GM12874 (cell line): ENCODE measurements around the gene SCN2A.

Experiments used
- CTCF ChIP-seq: IDR thresholded peaks from 2 replicates; pipeline ENCODE4 v1.5.1; 2011; ENCODE audit warnings: low read depth, mild to moderate bottlenecking, control low read depth, low read length, moderate library complexity; ENCODE audit not compliant: insufficient read depth

The SCN2A gene

DNA sequence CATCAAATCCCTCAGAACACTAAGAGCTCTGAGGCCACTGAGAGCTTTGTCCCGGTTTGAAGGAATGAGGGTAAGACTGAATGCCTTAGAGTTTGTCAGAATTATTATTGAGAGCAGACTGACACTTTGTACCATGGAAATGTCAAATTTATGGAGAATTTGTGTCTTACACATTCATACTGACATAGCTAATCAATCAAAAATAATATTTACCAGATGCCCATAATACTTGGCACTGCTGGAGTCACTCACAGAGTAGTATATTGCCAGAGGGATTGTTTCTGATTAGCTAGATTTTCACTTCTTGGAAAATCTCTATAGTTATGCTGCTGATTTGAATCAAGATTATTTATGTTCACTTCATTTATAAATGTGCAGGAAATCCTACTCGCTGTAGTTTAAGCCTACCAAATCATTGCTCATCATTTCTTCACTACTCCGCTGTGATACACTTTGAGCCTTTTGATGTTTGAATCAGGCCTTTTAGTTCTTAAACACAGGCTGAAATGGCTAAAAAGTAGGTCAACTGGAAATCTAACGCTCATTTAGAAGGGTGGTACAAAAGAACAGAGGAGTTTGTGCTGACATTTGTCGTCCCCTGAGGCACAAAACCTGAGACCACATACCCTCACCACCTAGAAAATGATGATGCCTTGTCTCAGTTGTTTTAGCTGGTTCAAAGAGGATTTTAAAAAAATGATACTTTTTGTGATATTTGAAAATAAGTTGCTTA is 134.2 kb downstream of the SCN2A start:
- no peak for TF ChIP-seq CTCF

- TF ChIP-seq CTCF: no peak
These were observed 137.4 kb downstream of the SCN2A start for GRCh38 chr2:165376571-165376975.

- TF ChIP-seq CTCF: no peak
These were observed 143.1 kb downstream of the SCN2A start for GRCh38 chr2:165382362-165382761.

GRCh38 chr2:165390875-165391274 is 151.7 kb downstream of the SCN2A start:
- no peak for TF ChIP-seq CTCF

DNA sequence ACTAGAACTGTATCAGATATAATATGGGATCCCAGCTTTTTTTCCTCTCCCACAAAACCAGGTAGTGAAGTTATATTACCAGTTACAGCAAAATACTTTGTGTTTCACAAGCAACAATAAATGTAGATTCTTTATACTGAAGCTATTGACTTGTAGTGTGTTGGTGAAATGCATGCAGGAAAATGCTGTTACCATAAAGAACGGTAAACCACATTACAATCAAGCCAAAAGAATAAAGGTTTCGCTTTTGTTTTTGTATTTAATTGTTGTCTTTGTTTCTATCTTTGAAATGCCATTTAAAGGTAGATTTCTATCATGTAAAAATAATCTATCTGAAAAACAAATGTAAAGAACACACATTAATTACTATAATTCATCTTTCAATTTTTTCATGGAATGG is 152.6 kb downstream of the SCN2A start:
- no peak for TF ChIP-seq CTCF

DNA sequence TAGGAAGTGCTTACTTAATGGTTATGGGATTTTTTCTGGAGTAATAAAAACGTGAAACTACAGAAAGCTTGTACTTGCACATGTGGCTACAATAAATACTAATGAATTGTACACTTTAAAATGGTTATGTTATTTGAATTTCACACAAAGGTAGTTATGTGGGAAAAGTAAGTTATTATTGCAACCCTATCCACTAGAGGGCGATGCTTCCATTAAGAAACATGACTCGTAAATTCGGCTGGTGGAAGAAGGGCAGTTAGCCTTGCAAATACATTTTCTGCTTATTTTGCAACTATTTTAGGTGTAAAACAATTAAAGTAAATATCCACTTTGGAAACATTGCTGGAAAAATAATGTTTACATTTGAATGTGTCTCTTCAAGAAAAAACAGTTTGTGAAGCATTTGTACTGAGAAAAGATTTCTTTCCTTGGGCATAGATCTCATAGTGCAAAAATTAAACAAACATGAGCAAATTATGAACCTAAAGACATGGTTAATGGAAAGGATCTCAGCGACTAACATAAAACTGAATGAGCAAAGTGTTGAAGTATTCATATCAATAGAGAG is 162.2 kb downstream of the SCN2A start:
- peak; percentile 46 for TF ChIP-seq CTCF

DNA sequence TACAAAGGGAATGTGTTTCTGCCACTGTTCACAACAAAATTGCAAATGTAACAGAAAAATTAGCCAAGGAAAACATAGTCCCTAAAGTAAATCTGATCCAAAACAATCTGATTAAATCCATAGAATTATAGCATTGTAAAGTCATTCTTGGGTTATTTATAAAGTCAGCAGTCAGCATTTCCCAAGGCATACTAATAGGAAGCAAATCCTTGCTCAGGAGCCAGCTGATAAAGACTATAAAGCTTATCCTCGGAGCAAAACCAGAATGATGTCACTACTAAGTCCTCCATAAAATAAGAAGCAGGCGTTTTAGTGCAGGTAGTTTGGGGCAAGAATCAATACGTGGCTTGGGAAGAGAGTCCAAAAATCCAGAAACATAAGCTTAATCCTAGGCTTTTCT is 162.9 kb downstream of the SCN2A start:
- TF ChIP-seq CTCF: no peak
